Measurements from ENCODE around the gene CD33.

DNA sequence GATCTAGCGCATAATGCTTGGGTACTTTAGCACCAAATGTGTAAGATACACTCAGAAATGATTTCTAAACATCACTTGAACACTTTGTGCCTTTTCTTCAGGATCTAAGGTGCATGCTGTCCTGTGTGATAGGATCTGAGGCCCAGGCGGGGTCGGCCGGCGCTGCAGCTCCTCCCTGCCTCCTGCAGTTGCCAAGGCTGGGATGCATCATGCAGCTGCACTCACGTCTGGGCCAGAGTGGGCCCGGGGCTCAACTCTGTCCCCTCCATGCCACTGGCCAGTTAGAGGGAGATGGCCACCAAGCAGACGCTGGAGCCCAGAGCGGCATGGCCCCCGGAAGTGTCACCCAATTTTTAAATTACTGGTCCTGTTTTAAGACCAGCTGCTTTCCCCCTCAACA is 29.3 kb upstream of the CD33 start:
- TF ChIP-seq ZNF274 (IDR thresholded peaks at IDR 0.05; ENCODE audit: low read depth, low read length) (no peak), YY1 (IDR thresholded peaks at IDR 0.05; ENCODE audit: insufficient read depth, insufficient read length) (no peak)

Measured in NT2/D1 (cell line).